Measurements from ENCODE around the gene AQP12A. TPM values are rescaled to one million over a fixed set of nuclear protein-coding genes. Genes with fewer than 3 reads are reported as not detected.

Gene AQP12A
- total RNA-seq, 4 donors from 2014 or later: not detected

- TF ChIP-seq CTCF (IDR thresholded peaks at IDR 0.05): no peak
- no peak for TF ChIP-seq POLR2A (IDR thresholded peaks at IDR 0.05)
- Histone ChIP-seq H3K4me3 (no peak overlapping the region), H3K27me3 (peaks cover 0 to 26% (median 0%) of the 10 kb centered on the region in 4 donors), H3K36me3 (no peaks in the 10 kb centered on the region), H3K4me1 (no peaks in the 10 kb centered on the region), H3K27ac (no peak overlapping the region), H3K9me3 (no peaks in the 10 kb centered on the region)
- DNase-seq: no peak
- intact Hi-C loops (cut with DNase I): no loop called here
- no CpG with 5 or more reads among the region's 9 CpGs for WGBS, 2 donors
These were observed 32.2 kb downstream of the AQP12A start for GRCh38 chr2:240723851-240724250.

- Histone ChIP-seq H3K27me3 (peaks cover 0 to 31% (median 0%) of the 10 kb centered on the region in 4 donors), H3K9me3 (no peaks in the 10 kb centered on the region), H3K27ac (no peak overlapping the region), H3K4me3 (no peak overlapping the region), H3K4me1 (no peaks in the 10 kb centered on the region), H3K36me3 (no peaks in the 10 kb centered on the region)
- no peak for DNase-seq
- no peak for TF ChIP-seq CTCF (IDR thresholded peaks at IDR 0.05)
- no peak for TF ChIP-seq POLR2A (IDR thresholded peaks at IDR 0.05)
- WGBS, 2 donors: no CpG with 5 or more reads among the region's 10 CpGs
- intact Hi-C loops (cut with DNase I): no loop called here
These were observed 32.8 kb downstream of the AQP12A start for GRCh38 chr2:240724431-240724830.

GRCh38 chr2:240725266-240725665 lies 33.6 kb downstream of the AQP12A start:
- H3K4me3 ChIP-seq: no peak overlapping the region
- H3K9me3 ChIP-seq: no peaks in the 10 kb centered on the region
- intact Hi-C loops (cut with DNase I): no loop called here
- H3K4me1 ChIP-seq: no peaks in the 10 kb centered on the region
- H3K36me3 ChIP-seq: no peaks in the 10 kb centered on the region
- DNase-seq: no peak
- H3K27me3 ChIP-seq: peaks cover 0 to 32% (median 0%) of the 10 kb centered on the region in 4 donors
- WGBS, 2 donors: 54 to 100% methylated on average over 2 to 3 of the region's 12 CpGs
- no peak overlapping the region for H3K27ac ChIP-seq
- TF ChIP-seq CTCF (IDR thresholded peaks at IDR 0.05) (no peak), POLR2A (IDR thresholded peaks at IDR 0.05) (no peak)

GRCh38 chr2:240725671-240726070 lies 34.0 kb downstream of the AQP12A start:
- no peak for DNase-seq
- Histone ChIP-seq H3K27ac (no peak overlapping the region), H3K9me3 (no peaks in the 10 kb centered on the region), H3K4me1 (no peaks in the 10 kb centered on the region), H3K36me3 (no peaks in the 10 kb centered on the region), H3K27me3 (peaks cover 0 to 32% (median 0%) of the 10 kb centered on the region in 4 donors), H3K4me3 (no peak overlapping the region)
- WGBS, 2 donors: 82% methylated on average over 3 of the region's 7 CpGs; no CpG with 5 or more reads in 1 of the 2 donors
- TF ChIP-seq POLR2A (IDR thresholded peaks at IDR 0.05): no peak
- no peak for TF ChIP-seq CTCF (IDR thresholded peaks at IDR 0.05)
- intact Hi-C loops (cut with DNase I): no loop called here

GRCh38 chr2:240726876-240727275 lies 35.2 kb downstream of the AQP12A start:
- Histone ChIP-seq H3K27ac (no peak overlapping the region), H3K27me3 (peaks cover 0 to 41% (median 0%) of the 10 kb centered on the region in 4 donors), H3K4me1 (no peaks in the 10 kb centered on the region), H3K36me3 (no peaks in the 10 kb centered on the region), H3K4me3 (no peak overlapping the region), H3K9me3 (no peaks in the 10 kb centered on the region)
- intact Hi-C loops (cut with DNase I): no loop called here
- no peak for DNase-seq
- no peak for TF ChIP-seq POLR2A (IDR thresholded peaks at IDR 0.05)
- no peak for TF ChIP-seq CTCF (IDR thresholded peaks at IDR 0.05)
- 78 to 87% methylated on average over 9 to 13 of the region's 14 CpGs for WGBS, 2 donors
